PC-9 (cell line): ENCODE results near the gene MOB4. TPM values are rescaled to one million over a fixed set of nuclear protein-coding genes. Genes with fewer than 3 reads are reported as not detected.

Experiments
- BruUV-seq: library from RNA; stranded (reverse); fragments of 400-500 nt; replicated peaks from 2 replicates; lab custom pipeline; 2021; lab: Mats Ljungman, UMichigan
- CTCF ChIA-PET: fragments of 300-600 bp; sonication (Branson Sonifier 250); formaldehyde crosslinking; loops from one replicate; lab custom pipeline; 2022; ENCODE audit warnings: antibody characterized with exemption; lab: Charles Lee
- POLR2A ChIA-PET: fragments of 300-600 bp; sonication (Branson Sonifier 250); formaldehyde crosslinking; loops from one replicate; lab custom pipeline; 2022; ENCODE audit warnings: antibody characterized with exemption; ENCODE audit not compliant: unreplicated experiment; lab: Charles Lee
- DNase-seq, 2 experiments: peaks; one replicate each; pipeline versions ENCODE4 v3.0.0 to v3.0.0-alpha.2; 2015 to 2022; ENCODE audit warnings: mixed read lengths in 1 of 2
- H2AFZ ChIP-seq: fragments of 200-600 bp; sonication (generic); 2 replicates; pipeline ENCODE4 v1.8.1; 2017; ENCODE audit warnings: antibody characterized with exemption
- H3F3A ChIP-seq: fragments of 200-600 bp; sonication (generic); 2 replicates; pipeline ENCODE4 v1.8.1; 2017; ENCODE audit warnings: antibody characterized with exemption, mild to moderate bottlenecking, low read depth; ENCODE audit not compliant: insufficient read depth
- H3K27ac ChIP-seq: fragments of 200-600 bp; sonication (generic); 2 replicates; pipeline ENCODE4 v1.6.1; 2016; ENCODE audit warnings: mixed run types
- H3K27me3 ChIP-seq: fragments of 200-600 bp; sonication (generic); 2 replicates; pipeline ENCODE4 v1.6.1; 2016; ENCODE audit warnings: low read depth, mixed run types; ENCODE audit not compliant: insufficient read depth
- H3K36me3 ChIP-seq: fragments of 200-600 bp; sonication (generic); 2 replicates; pipeline ENCODE4 v1.6.1; 2016; ENCODE audit warnings: low read depth, mixed run types
- H3K4me1 ChIP-seq: fragments of 200-600 bp; sonication (generic); replicated peaks from 2 replicates; pipeline ENCODE4 v1.6.1; 2016; ENCODE audit warnings: mixed run types; ENCODE audit not compliant: insufficient read depth
- H3K4me2 ChIP-seq: fragments of 200-600 bp; sonication (generic); 2 replicates; pipeline ENCODE4 v1.6.1; 2017; ENCODE audit warnings: mixed run types
- H3K4me3 ChIP-seq: fragments of 200-600 bp; sonication (generic); 2 replicates; pipeline ENCODE4 v1.6.1; 2016; ENCODE audit warnings: mixed run types
- H3K79me2 ChIP-seq: fragments of 200-600 bp; sonication (generic); 2 replicates; pipeline ENCODE4 v1.6.1; 2017; ENCODE audit warnings: low read depth, mixed run types
- H3K9me2 ChIP-seq: fragments of 200-600 bp; sonication (generic); 2 replicates; pipeline ENCODE4 v1.8.1; 2017; ENCODE audit warnings: mild to moderate bottlenecking; ENCODE audit not compliant: insufficient read depth
- H3K9me3 ChIP-seq: fragments of 200-600 bp; sonication (generic); 2 replicates; pipeline ENCODE4 v1.8.1; 2016; ENCODE audit warnings: low read depth; ENCODE audit not compliant: insufficient read depth
- H4K20me1 ChIP-seq: fragments of 200-600 bp; sonication (generic); 2 replicates; pipeline ENCODE4 v1.8.1; 2017; ENCODE audit not compliant: insufficient read depth
- EZH2 ChIP-seq: fragments of 200-600 bp; sonication (generic); IDR thresholded peaks from 2 replicates; pipeline ENCODE4 v1.8.0; 2017; ENCODE audit warnings: antibody characterized with exemption, low read depth
- intact Hi-C: fragments of 100-400 bp; cut with micrococcal nuclease; formaldehyde crosslinking; loops from one replicate; pipeline ENCODE4 v1.10.0; 2022; ENCODE audit not compliant: unreplicated experiment
- total RNA-seq: library from RNA; stranded (reverse); gene quantifications from 2 replicates; pipeline ENCODE4 v1.2.3, GENCODE V29; 2021
- TF ChIP-seq, protein P1 (sequence below): fragments of 200-600 bp; sonication (generic); conservative IDR thresholded peaks from 2 replicates; pipeline ENCODE4 v1.6.1; 2017; ENCODE audit warnings: mixed run types, antibody characterized with exemption, mild to moderate bottlenecking, moderate library complexity

The MOB4 gene
- total RNA-seq, 1 experiment from 2014 or later: 19.9 TPM

DNA sequence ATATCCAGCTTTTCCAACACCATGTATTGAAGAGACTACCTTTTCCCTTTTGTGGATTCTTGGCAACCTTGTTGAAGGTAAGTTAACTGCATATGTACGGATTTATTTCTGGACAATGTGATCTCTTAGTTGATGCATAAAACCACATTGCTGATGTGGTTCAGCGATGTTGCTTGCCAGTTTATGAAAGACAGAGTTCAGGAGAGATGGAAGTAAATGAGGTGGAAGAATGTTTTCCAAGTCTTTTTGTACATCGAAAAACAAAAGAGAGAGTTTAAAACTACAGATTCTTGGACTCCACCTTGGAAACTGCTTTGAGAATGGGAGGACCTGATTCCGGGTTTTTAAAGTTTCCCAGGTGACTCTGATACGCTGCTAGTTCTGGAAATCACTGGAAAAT, 43.8 kb downstream of the MOB4 start:
- 0 out of 2 replicates have a peak, but pooled peaks cover 5% of the 10 kb centered on the region for H3K36me3 ChIP-seq
- H3K4me3 ChIP-seq: no peak overlapping the region
- no peak overlapping the region for H3K27ac ChIP-seq
- TF ChIP-seq, protein P1, sequence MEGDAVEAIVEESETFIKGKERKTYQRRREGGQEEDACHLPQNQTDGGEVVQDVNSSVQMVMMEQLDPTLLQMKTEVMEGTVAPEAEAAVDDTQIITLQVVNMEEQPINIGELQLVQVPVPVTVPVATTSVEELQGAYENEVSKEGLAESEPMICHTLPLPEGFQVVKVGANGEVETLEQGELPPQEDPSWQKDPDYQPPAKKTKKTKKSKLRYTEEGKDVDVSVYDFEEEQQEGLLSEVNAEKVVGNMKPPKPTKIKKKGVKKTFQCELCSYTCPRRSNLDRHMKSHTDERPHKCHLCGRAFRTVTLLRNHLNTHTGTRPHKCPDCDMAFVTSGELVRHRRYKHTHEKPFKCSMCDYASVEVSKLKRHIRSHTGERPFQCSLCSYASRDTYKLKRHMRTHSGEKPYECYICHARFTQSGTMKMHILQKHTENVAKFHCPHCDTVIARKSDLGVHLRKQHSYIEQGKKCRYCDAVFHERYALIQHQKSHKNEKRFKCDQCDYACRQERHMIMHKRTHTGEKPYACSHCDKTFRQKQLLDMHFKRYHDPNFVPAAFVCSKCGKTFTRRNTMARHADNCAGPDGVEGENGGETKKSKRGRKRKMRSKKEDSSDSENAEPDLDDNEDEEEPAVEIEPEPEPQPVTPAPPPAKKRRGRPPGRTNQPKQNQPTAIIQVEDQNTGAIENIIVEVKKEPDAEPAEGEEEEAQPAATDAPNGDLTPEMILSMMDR: no peak
- no peak for TF ChIP-seq EZH2
- intact Hi-C loops: no loop called here
- no peaks in the 10 kb centered on the region for H3K9me2 ChIP-seq
- no peaks in the 10 kb centered on the region for H3K79me2 ChIP-seq
- no peaks in the 10 kb centered on the region for H4K20me1 ChIP-seq
- no peaks in the 10 kb centered on the region for H3K4me1 ChIP-seq
- no peaks in the 10 kb centered on the region for H3K9me3 ChIP-seq
- BruUV-seq: no TSS peak
- H2AFZ ChIP-seq: no peak overlapping the region
- peaks cover 5% of the 10 kb centered on the region; the same call in 1 of the 2 replicates for H3F3A ChIP-seq
- DNase-seq: no peak
- CTCF ChIA-PET: no interaction called here
- no peak overlapping the region for H3K4me2 ChIP-seq
- POLR2A ChIA-PET: no interaction called here
- H3K27me3 ChIP-seq: no peaks in the 10 kb centered on the region

DNA sequence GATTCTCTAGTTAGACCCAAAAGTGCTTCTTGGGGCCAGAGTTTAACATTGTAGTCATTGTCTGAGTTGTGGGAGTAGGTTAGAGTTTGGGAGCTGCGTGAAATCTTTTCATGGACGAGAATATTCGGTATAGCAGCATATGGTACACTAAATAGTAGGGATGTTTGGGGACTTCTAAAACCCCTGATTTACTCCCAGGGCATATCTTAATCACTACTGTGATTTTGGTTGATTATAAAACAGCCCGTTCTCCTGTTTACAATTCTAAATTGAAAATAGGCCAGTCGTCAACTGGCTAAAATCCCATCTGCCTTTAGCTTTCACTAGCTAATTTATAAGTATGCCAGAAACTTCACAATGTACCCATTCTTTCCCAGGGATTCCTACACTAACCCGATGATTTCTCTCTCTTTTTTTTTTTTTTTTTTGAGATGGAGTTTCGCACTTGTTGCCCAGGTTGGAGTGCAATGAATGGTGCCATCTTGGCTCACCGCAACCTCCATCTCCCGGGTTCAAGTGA, 44.3 kb downstream of the MOB4 start:
- intact Hi-C loops: no loop called here
- TF ChIP-seq, protein P1: no peak
- no peak for TF ChIP-seq EZH2
- Histone ChIP-seq H2AFZ (no peak overlapping the region), H3K36me3 (0 out of 2 replicates have a peak, but pooled peaks cover 5% of the 10 kb centered on the region), H3K4me2 (no peak overlapping the region), H3F3A (peaks cover 5% of the 10 kb centered on the region; the same call in 1 of the 2 replicates), H4K20me1 (no peaks in the 10 kb centered on the region), H3K27ac (no peak overlapping the region), H3K79me2 (no peaks in the 10 kb centered on the region), H3K9me2 (no peaks in the 10 kb centered on the region), H3K4me1 (no peaks in the 10 kb centered on the region), H3K4me3 (no peak overlapping the region), H3K9me3 (no peaks in the 10 kb centered on the region), H3K27me3 (no peaks in the 10 kb centered on the region)
- ChIA-PET POLR2A (no interaction called here), CTCF (no interaction called here)
- DNase-seq: no peak
- BruUV-seq: no TSS peak

DNA sequence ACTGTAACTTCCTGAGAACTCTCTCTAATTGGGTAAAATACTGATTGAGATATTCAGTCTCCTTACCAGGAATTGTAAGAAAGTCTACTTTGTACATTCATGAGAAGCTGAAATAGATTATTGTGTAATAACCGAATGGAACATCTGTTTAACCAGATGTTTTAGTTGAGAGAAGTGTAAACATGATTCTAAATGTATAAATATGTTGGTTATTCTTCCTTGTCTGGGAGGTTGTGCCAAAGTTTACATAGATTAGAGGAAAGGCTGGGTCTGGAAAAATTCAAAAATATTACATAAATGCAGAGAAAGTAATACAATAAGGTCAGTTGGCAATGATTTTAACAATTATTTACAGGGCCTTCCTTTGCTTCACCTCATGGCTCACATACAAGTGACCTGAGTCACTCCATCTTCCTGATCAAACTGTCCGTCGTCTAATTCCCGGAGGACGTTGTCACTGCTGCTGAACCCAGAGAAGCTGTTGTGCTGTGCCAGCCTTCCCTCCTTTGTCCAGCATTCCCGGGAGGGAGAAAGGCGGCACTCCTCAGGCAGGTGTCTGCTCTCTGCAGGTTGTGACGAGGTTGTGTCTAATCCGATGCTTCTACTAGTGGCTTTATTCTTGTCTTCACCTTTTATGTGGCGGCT, 55.9 kb downstream of the MOB4 start:
- no peaks in the 10 kb centered on the region for H3K4me1 ChIP-seq
- BruUV-seq: no TSS peak
- H3F3A ChIP-seq: no peaks in the 10 kb centered on the region
- TF ChIP-seq EZH2: no peak
- TF ChIP-seq, protein P1: no peak
- no peaks in the 10 kb centered on the region for H4K20me1 ChIP-seq
- no peak for DNase-seq
- CTCF ChIA-PET: no interaction called here
- no peaks in the 10 kb centered on the region for H3K27me3 ChIP-seq
- no peak overlapping the region for H3K4me3 ChIP-seq
- no peaks in the 10 kb centered on the region for H3K9me2 ChIP-seq
- H3K4me2 ChIP-seq: no peak overlapping the region
- intact Hi-C loops: no loop called here
- POLR2A ChIA-PET: no interaction called here
- no peaks in the 10 kb centered on the region for H3K79me2 ChIP-seq
- H3K27ac ChIP-seq: no peak overlapping the region
- no peaks in the 10 kb centered on the region for H3K9me3 ChIP-seq
- no peaks in the 10 kb centered on the region for H3K36me3 ChIP-seq
- no peak overlapping the region for H2AFZ ChIP-seq
